GM12874 (cell line): Measurements from ENCODE around the gene SUCLG2.

ENCODE experiments used
- CTCF ChIP-seq: IDR thresholded peaks from 2 replicates; pipeline ENCODE4 v1.5.1; 2011; ENCODE audit warnings: low read depth, mild to moderate bottlenecking, control low read depth, low read length, moderate library complexity; ENCODE audit not compliant: insufficient read depth

Gene SUCLG2

GRCh38 chr3:67458896-67459530, 195.4 kb downstream of the SUCLG2 start:
- TF ChIP-seq CTCF: no peak

GRCh38 chr3:67458408-67458807, 196.0 kb downstream of the SUCLG2 start:
- no peak for TF ChIP-seq CTCF

GRCh38 chr3:67453628-67454027, 200.8 kb downstream of the SUCLG2 start:
- no peak for TF ChIP-seq CTCF

- no peak for TF ChIP-seq CTCF
Measured at GRCh38 chr3:67450153-67450552, 204.3 kb downstream of the SUCLG2 start.

- no peak for TF ChIP-seq CTCF
Measured at GRCh38 chr3:67447393-67447792, 207.0 kb downstream of the SUCLG2 start.

- no peak for TF ChIP-seq CTCF
Measured at GRCh38 chr3:67437789-67438188, 216.6 kb downstream of the SUCLG2 start.

GRCh38 chr3:67437090-67437489, 217.3 kb downstream of the SUCLG2 start:
- no peak for TF ChIP-seq CTCF
